ENCODE results near the gene PKIG. TPM values are rescaled to one million over a fixed set of nuclear protein-coding genes. Genes with fewer than 3 reads are reported as not detected.

Gene PKIG
- total RNA-seq, 2 donors from 2014 or later: 24.4 to 46.1 TPM

GRCh38 chr20:44540834-44541233 lies 41.5 kb upstream of the PKIG start:
- H3K4me3 ChIP-seq: no peak overlapping the region
- no peaks in the 10 kb centered on the region for H3K36me3 ChIP-seq
- intact Hi-C loops (cut with DNase I): loop anchor here (5.0 kb wide), 1 partner anchor 61 kb away; no protein-coding TSS in a partner anchor
- H3K27ac ChIP-seq: no peak overlapping the region
- no peaks in the 10 kb centered on the region for H3K27me3 ChIP-seq
- DNase-seq: peak; percentile 11
- H3K9me3 ChIP-seq: no peaks in the 10 kb centered on the region
- TF ChIP-seq, protein P1, sequence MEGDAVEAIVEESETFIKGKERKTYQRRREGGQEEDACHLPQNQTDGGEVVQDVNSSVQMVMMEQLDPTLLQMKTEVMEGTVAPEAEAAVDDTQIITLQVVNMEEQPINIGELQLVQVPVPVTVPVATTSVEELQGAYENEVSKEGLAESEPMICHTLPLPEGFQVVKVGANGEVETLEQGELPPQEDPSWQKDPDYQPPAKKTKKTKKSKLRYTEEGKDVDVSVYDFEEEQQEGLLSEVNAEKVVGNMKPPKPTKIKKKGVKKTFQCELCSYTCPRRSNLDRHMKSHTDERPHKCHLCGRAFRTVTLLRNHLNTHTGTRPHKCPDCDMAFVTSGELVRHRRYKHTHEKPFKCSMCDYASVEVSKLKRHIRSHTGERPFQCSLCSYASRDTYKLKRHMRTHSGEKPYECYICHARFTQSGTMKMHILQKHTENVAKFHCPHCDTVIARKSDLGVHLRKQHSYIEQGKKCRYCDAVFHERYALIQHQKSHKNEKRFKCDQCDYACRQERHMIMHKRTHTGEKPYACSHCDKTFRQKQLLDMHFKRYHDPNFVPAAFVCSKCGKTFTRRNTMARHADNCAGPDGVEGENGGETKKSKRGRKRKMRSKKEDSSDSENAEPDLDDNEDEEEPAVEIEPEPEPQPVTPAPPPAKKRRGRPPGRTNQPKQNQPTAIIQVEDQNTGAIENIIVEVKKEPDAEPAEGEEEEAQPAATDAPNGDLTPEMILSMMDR (IDR thresholded peaks at IDR 0.05): no peak
- H3K9ac ChIP-seq (ENCODE audit: low read depth in 2 of 2, low read length in 2 of 2): no peak overlapping the region
- H3K4me1 ChIP-seq: no peaks in the 10 kb centered on the region

DNA sequence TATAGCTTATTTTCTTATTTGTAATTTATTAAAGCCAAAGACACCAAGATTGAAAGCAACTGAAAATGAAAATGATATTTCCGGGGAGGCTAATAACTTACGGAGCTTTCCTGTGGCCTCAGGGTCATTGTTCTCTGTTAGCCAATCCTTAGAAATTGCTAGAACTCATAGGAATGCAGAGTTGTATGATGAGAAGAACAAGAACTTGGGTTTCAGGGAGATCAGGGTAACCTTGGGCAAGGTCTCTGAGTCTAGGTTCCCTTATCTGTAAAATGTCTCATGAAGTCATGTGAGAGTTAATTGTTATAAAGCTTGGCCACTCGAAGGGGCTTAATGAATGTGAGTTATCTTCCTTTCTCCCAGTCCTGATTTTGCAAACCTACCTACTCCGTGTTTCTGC lies 40.4 kb upstream of the PKIG start:
- H3K9ac ChIP-seq (ENCODE audit: low read depth in 2 of 2, low read length in 2 of 2): no peak overlapping the region
- H3K27me3 ChIP-seq: no peaks in the 10 kb centered on the region
- TF ChIP-seq, protein P1 (IDR thresholded peaks at IDR 0.05): no peak
- peak; percentile 2 for DNase-seq
- intact Hi-C loops (cut with DNase I): loop anchor here (5.0 kb wide), 1 partner anchor 60 kb away; no protein-coding TSS in a partner anchor
- H3K4me3 ChIP-seq: no peak overlapping the region
- H3K4me1 ChIP-seq: no peaks in the 10 kb centered on the region
- no peak overlapping the region for H3K27ac ChIP-seq
- no peaks in the 10 kb centered on the region for H3K36me3 ChIP-seq
- H3K9me3 ChIP-seq: no peaks in the 10 kb centered on the region

- Histone ChIP-seq H3K9me3 (no peaks in the 10 kb centered on the region), H3K36me3 (no peaks in the 10 kb centered on the region), H3K27ac (no peak overlapping the region), H3K4me1 (no peaks in the 10 kb centered on the region), H3K9ac (ENCODE audit: low read depth in 2 of 2, low read length in 2 of 2) (peak overlapping the region in 1 of 2 donors; percentile 0), H3K27me3 (no peaks in the 10 kb centered on the region), H3K4me3 (no peak overlapping the region)
- intact Hi-C loops (cut with DNase I): loop anchor here (5.0 kb wide), 1 partner anchor 59 kb away; no protein-coding TSS in a partner anchor
- TF ChIP-seq, protein P1 (IDR thresholded peaks at IDR 0.05): no peak
- peak; percentile 8 for DNase-seq
Measured at GRCh38 chr20:44542890-44543289, 39.5 kb upstream of the PKIG start.

DNA sequence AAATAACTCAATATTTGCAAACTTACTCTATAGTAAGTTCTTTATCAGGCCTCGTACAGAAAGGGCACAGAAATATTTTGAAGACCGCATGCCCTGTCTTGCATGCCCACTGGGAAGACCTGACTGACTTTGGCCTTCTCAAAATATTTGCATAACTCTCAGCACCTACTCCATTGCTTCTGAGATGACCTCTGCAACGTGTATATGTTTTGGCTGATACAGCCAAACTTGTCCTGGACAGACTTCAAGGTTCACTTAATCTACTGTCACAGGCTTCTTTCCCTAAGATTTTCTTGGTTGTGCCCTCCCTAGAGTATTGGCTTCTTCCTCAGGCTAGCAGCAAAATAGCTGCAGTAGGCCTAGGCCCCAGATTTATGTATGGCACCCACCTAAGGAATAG lies 39.0 kb upstream of the PKIG start:
- no peaks in the 10 kb centered on the region for H3K36me3 ChIP-seq
- no peaks in the 10 kb centered on the region for H3K27me3 ChIP-seq
- DNase-seq: peak; percentile 10
- no peaks in the 10 kb centered on the region for H3K4me1 ChIP-seq
- no peak overlapping the region for H3K27ac ChIP-seq
- H3K9me3 ChIP-seq: no peaks in the 10 kb centered on the region
- TF ChIP-seq, protein P1 (IDR thresholded peaks at IDR 0.05): no peak
- intact Hi-C loops (cut with DNase I): loop anchor here (5.0 kb wide), 1 partner anchor 59 kb away; no protein-coding TSS in a partner anchor
- no peak overlapping the region for H3K9ac ChIP-seq (ENCODE audit: low read depth in 2 of 2, low read length in 2 of 2)
- H3K4me3 ChIP-seq: no peak overlapping the region

GRCh38 chr20:44544263-44544662 lies 38.1 kb upstream of the PKIG start:
- TF ChIP-seq, protein P1 (IDR thresholded peaks at IDR 0.05): no peak
- peak; percentile 14 for DNase-seq
- Histone ChIP-seq H3K36me3 (no peaks in the 10 kb centered on the region), H3K9me3 (no peaks in the 10 kb centered on the region), H3K4me3 (no peak overlapping the region), H3K4me1 (no peaks in the 10 kb centered on the region), H3K27ac (no peak overlapping the region), H3K9ac (ENCODE audit: low read depth in 2 of 2, low read length in 2 of 2) (no peak overlapping the region), H3K27me3 (no peaks in the 10 kb centered on the region)
- intact Hi-C loops (cut with DNase I): loop anchor here (5.0 kb wide), 1 partner anchor 58 kb away; no protein-coding TSS in a partner anchor

Data from colonic mucosa (tissue), 4 donors.